Neural progenitor cell (in vitro differentiated cells): ENCODE results near the gene ABCA1. TPM values are rescaled to one million over a fixed set of nuclear protein-coding genes. Genes with fewer than 3 reads are reported as not detected.

Source experiments
- DNase-seq: peaks from one replicate; pipeline ENCODE4 v3.0.0-alpha.2; 2016; ENCODE audit warnings: low spot score
- H2AFZ ChIP-seq: fragments of 200-600 bp; sonication (generic); replicated peaks from 2 replicates; pipeline ENCODE4 v1.6.1; 2016; ENCODE audit warnings: antibody characterized with exemption
- H3F3A ChIP-seq: fragments of 200-600 bp; sonication (generic); 2 replicates; pipeline ENCODE4 v1.6.1; 2016; ENCODE audit warnings: antibody characterized with exemption, low read depth
- H3K27ac ChIP-seq: fragments of 200-600 bp; sonication (generic); 2 replicates; pipeline ENCODE4 v1.5.1; 2016; ENCODE audit warnings: mild to moderate bottlenecking
- H3K27me3 ChIP-seq: fragments of 200-600 bp; sonication (generic); 2 replicates; pipeline ENCODE4 v1.6.1; 2016; ENCODE audit warnings: mild to moderate bottlenecking, moderate library complexity
- H3K36me3 ChIP-seq: fragments of 200-600 bp; sonication (generic); 2 replicates; pipeline ENCODE4 v1.5.1; 2016
- H3K4me1 ChIP-seq: fragments of 200-600 bp; sonication (generic); 2 replicates; pipeline ENCODE4 v1.6.1; 2016; ENCODE audit warnings: mixed run types
- H3K4me2 ChIP-seq: fragments of 200-600 bp; sonication (generic); 2 replicates; pipeline ENCODE4 v1.6.1; 2016
- H3K4me3 ChIP-seq: fragments of 200-600 bp; sonication (generic); 2 replicates; pipeline ENCODE4 v1.5.1; 2016
- H3K79me2 ChIP-seq: fragments of 200-600 bp; sonication (generic); 2 replicates; pipeline ENCODE4 v1.6.1; 2016; ENCODE audit warnings: low read depth
- H3K9ac ChIP-seq: fragments of 200-600 bp; sonication (generic); 2 replicates; pipeline ENCODE4 v1.6.1; 2016
- H3K9me3 ChIP-seq: fragments of 200-600 bp; sonication (generic); 2 replicates; pipeline ENCODE4 v1.5.1; 2016; ENCODE audit warnings: low read depth
- H4K20me1 ChIP-seq: fragments of 200-600 bp; sonication (generic); 2 replicates; pipeline ENCODE4 v1.6.1; 2016; ENCODE audit warnings: low read depth
- H3K27ac Mint-ChIP-seq: 3 replicates; pipeline ENCODE4 v1.8.0; 2021; ENCODE audit warnings: mixed read lengths
- H3K27me3 Mint-ChIP-seq: 2 replicates; pipeline ENCODE4 v1.8.0; 2022; ENCODE audit warnings: low read depth, mild to moderate bottlenecking, inconsistent platforms, moderate library complexity, mixed read lengths; ENCODE audit not compliant: insufficient read depth
- H3K36me3 Mint-ChIP-seq: 3 replicates; pipeline ENCODE4 v1.8.0; 2021; ENCODE audit warnings: mixed read lengths
- H3K4me1 Mint-ChIP-seq: 3 replicates; pipeline ENCODE4 v1.8.0; 2021; ENCODE audit warnings: mixed read lengths
- H3K4me3 Mint-ChIP-seq: 3 replicates; pipeline ENCODE4 v1.8.0; 2021; ENCODE audit warnings: mild to moderate bottlenecking, moderate library complexity, mixed read lengths
- H3K9me3 Mint-ChIP-seq: 3 replicates; pipeline ENCODE4 v1.8.0; 2020; ENCODE audit warnings: mixed read lengths
- CTCF ChIP-seq: fragments of 200-600 bp; sonication (generic); IDR thresholded peaks from 2 replicates; pipeline ENCODE4 v1.5.1; 2017; ENCODE audit warnings: antibody characterized with exemption, mild to moderate bottlenecking
- EZH2 ChIP-seq: fragments of 200-600 bp; sonication (generic); IDR thresholded peaks from 2 replicates; pipeline ENCODE4 v1.6.1; 2017; ENCODE audit warnings: antibody characterized with exemption, mild to moderate bottlenecking, moderate library complexity
- EZH2phosphoT487 ChIP-seq: fragments of 200-600 bp; sonication (generic); IDR thresholded peaks from 2 replicates; pipeline ENCODE4 v1.6.1; 2017; ENCODE audit warnings: antibody characterized with exemption
- total RNA-seq: library from RNA; depleted of rRNA; stranded (reverse); fragments of >200 nt; gene quantifications from 2 replicates; pipeline ENCODE4 v1.2.3, GENCODE V29; 2015; ENCODE audit warnings: low replicate concordance

The ABCA1 gene
- total RNA-seq, 1 donor from 2014 or later, result 32.4 TPM

GRCh38 chr9:104758974-104759373 is 169.0 kb downstream of the ABCA1 start:
- Histone ChIP-seq H3K36me3 (no peaks in the 10 kb centered on the region), H3K27ac (no peak overlapping the region), H4K20me1 (no peaks in the 10 kb centered on the region), H3K27me3 (peaks cover 6% of the 10 kb centered on the region), H3K9ac (no peak overlapping the region), H3K79me2 (no peaks in the 10 kb centered on the region), H3K4me2 (no peak overlapping the region), H2AFZ (no peak overlapping the region), H3K4me1 (no peaks in the 10 kb centered on the region), H3F3A (peaks cover 9% of the 10 kb centered on the region), H3K9me3 (no peaks in the 10 kb centered on the region), H3K4me3 (no peak overlapping the region)
- no peak for TF ChIP-seq EZH2phosphoT487
- no peak for TF ChIP-seq EZH2
- TF ChIP-seq CTCF, result no peak
- peaks cover 6% of the 10 kb centered on the region for H3K4me1 Mint-ChIP-seq
- no peak overlapping the region for H3K4me3 Mint-ChIP-seq
- H3K9me3 Mint-ChIP-seq, result no peaks in the 10 kb centered on the region
- DNase-seq, result no peak
- peaks cover 5% of the 10 kb centered on the region for H3K27me3 Mint-ChIP-seq
- no peak overlapping the region for H3K27ac Mint-ChIP-seq
- H3K36me3 Mint-ChIP-seq, result no peaks in the 10 kb centered on the region

GRCh38 chr9:104750185-104750767 is 177.7 kb downstream of the ABCA1 start:
- Histone ChIP-seq H4K20me1 (no peaks in the 10 kb centered on the region), H3K36me3 (no peaks in the 10 kb centered on the region), H3K79me2 (peaks cover 6% of the 10 kb centered on the region), H3F3A (peaks cover 9% of the 10 kb centered on the region), H3K4me3 (no peak overlapping the region), H3K9me3 (no peaks in the 10 kb centered on the region), H3K4me1 (peaks cover 14% of the 10 kb centered on the region), H3K9ac (no peak overlapping the region), H2AFZ (no peak overlapping the region), H3K4me2 (no peak overlapping the region), H3K27me3 (no peaks in the 10 kb centered on the region), H3K27ac (no peak overlapping the region)
- peaks cover 15% of the 10 kb centered on the region for H3K4me1 Mint-ChIP-seq
- no peak overlapping the region for H3K27ac Mint-ChIP-seq
- no peaks in the 10 kb centered on the region for H3K27me3 Mint-ChIP-seq
- DNase-seq, result no peak
- TF ChIP-seq EZH2, result no peak
- TF ChIP-seq EZH2phosphoT487, result no peak
- TF ChIP-seq CTCF, result no peak
- no peaks in the 10 kb centered on the region for H3K9me3 Mint-ChIP-seq
- H3K36me3 Mint-ChIP-seq, result peaks cover 2% of the 10 kb centered on the region
- H3K4me3 Mint-ChIP-seq, result no peak overlapping the region

- Histone ChIP-seq H3K9ac (no peak overlapping the region), H3K4me1 (peaks cover 14% of the 10 kb centered on the region), H3K4me3 (peak overlapping the region; percentile 82), H3K27ac (no peak overlapping the region), H3K4me2 (peak overlapping the region; percentile 91), H3F3A (peaks cover 12% of the 10 kb centered on the region), H3K79me2 (peaks cover 6% of the 10 kb centered on the region), H3K27me3 (no peaks in the 10 kb centered on the region), H2AFZ (peak overlapping the region; percentile 94), H3K36me3 (no peaks in the 10 kb centered on the region), H3K9me3 (no peaks in the 10 kb centered on the region), H4K20me1 (no peaks in the 10 kb centered on the region)
- DNase-seq, result no peak
- Mint-ChIP-seq H3K36me3 (peaks cover 2% of the 10 kb centered on the region), H3K4me1 (peaks cover 15% of the 10 kb centered on the region), H3K4me3 (peak overlapping the region; percentile 95), H3K9me3 (no peaks in the 10 kb centered on the region), H3K27me3 (no peaks in the 10 kb centered on the region), H3K27ac (no peak overlapping the region)
- TF ChIP-seq EZH2 (no peak), EZH2phosphoT487 (no peak), CTCF (no peak)
These were observed 179.5 kb downstream of the ABCA1 start for GRCh38 chr9:104748359-104749031.
